ENCODE measurements around the gene NEK10. TPM values are rescaled to one million over a fixed set of nuclear protein-coding genes. Genes with fewer than 3 reads are reported as not detected.
A peak's percentile ranks its signal among the peaks of the same experiment; 100 is the strongest.

NEK10 gene
- total RNA-seq, 1 experiment from 2014 or later, result 1.7 TPM

DNA sequence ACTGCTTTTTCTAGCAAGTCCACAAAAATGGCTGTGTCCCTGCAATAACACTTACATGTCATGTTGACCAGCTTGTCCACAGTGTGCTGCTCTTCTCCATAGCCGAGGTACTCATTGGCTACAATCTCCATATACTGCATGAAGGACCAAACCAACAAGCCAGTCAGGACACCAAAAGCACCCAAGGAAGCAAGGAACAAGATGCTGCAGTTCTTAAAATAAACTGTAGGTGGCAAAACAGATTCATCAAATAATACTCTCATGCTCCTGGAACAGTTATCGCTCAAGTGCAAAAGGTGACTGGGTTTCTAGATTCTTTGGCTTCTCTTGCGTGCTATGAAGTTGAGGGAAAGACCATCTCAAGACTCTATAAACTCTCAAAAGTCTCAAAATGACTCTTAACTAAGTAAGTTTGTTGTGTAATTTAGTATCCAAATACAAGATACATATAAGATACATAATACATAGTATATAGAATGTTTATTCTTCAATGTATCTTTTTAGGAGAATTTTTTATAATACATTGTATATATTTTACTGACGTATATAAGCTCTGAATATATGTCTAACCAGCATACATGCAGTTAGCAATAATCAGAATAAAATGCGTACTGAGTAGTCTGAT is 57.0 kb downstream of the NEK10 start:
- H3K4me1 Mint-ChIP-seq (ENCODE audit: low read depth, unreplicated experiment), result no peaks in the 10 kb centered on the region
- no peaks in the 10 kb centered on the region for H3K36me3 Mint-ChIP-seq (ENCODE audit: insufficient read depth, unreplicated experiment)
- TF ChIP-seq CTCF (IDR thresholded peaks at IDR 0.05; ENCODE audit: unreplicated experiment), result peak; percentile 50
- no peak overlapping the region for H3K4me3 Mint-ChIP-seq (ENCODE audit: low read depth, unreplicated experiment)
- H3K27ac Mint-ChIP-seq (ENCODE audit: unreplicated experiment), result no peak overlapping the region
- intact Hi-C loops (cut with micrococcal nuclease; ENCODE audit: unreplicated experiment), result loop anchor here (1.0 kb wide), 2 partner anchors 45 to 155 kb away; no protein-coding TSS in a partner anchor
- H3K27me3 Mint-ChIP-seq (ENCODE audit: unreplicated experiment), result no peaks in the 10 kb centered on the region
- no TSS peak for BruUV-seq (replicated peaks)
- CTCF ChIA-PET, result no interaction called here
- H3K9me3 Mint-ChIP-seq (ENCODE audit: low read depth, unreplicated experiment), result no peaks in the 10 kb centered on the region
- DNase-seq, result peak; percentile 26

DNA sequence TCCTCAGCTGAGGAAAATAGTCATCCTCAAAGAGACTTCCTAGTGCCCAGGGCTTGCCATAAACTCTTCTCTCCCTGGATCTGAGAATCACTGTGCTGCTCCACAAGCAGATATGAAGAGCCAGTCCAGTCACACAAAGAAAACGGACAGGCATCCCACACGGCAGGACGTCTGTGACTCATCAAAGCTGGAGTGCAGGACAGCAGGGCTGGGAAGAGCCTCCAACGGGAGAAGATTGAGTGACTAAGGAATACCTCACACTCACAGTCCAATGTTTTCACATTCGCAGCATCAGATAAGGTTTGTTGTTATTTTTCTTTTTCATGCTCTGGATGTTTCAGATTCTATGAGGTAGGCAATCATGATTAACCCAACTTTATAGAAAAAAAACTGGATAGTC is 57.8 kb downstream of the NEK10 start:
- Mint-ChIP-seq H3K36me3 (ENCODE audit: insufficient read depth, unreplicated experiment) (no peaks in the 10 kb centered on the region), H3K4me3 (ENCODE audit: low read depth, unreplicated experiment) (no peak overlapping the region), H3K9me3 (ENCODE audit: low read depth, unreplicated experiment) (no peaks in the 10 kb centered on the region), H3K4me1 (ENCODE audit: low read depth, unreplicated experiment) (no peaks in the 10 kb centered on the region), H3K27ac (ENCODE audit: unreplicated experiment) (no peak overlapping the region), H3K27me3 (ENCODE audit: unreplicated experiment) (no peaks in the 10 kb centered on the region)
- TF ChIP-seq CTCF (IDR thresholded peaks at IDR 0.05; ENCODE audit: unreplicated experiment), result no peak
- no TSS peak for BruUV-seq (replicated peaks)
- intact Hi-C loops (cut with micrococcal nuclease; ENCODE audit: unreplicated experiment), result loop anchor here (2.0 kb wide), 1 partner anchor 369 kb away; no protein-coding TSS in a partner anchor
- no peak for DNase-seq
- CTCF ChIA-PET, result no interaction called here

- TF ChIP-seq CTCF (IDR thresholded peaks at IDR 0.05; ENCODE audit: unreplicated experiment), result no peak
- H3K4me3 Mint-ChIP-seq (ENCODE audit: low read depth, unreplicated experiment), result no peak overlapping the region
- CTCF ChIA-PET, result no interaction called here
- intact Hi-C loops (cut with micrococcal nuclease; ENCODE audit: unreplicated experiment), result loop anchor here (2.0 kb wide), 1 partner anchor 370 kb away; no protein-coding TSS in a partner anchor
- H3K36me3 Mint-ChIP-seq (ENCODE audit: insufficient read depth, unreplicated experiment), result no peaks in the 10 kb centered on the region
- DNase-seq, result no peak
- BruUV-seq (replicated peaks), result no TSS peak
- H3K4me1 Mint-ChIP-seq (ENCODE audit: low read depth, unreplicated experiment), result no peaks in the 10 kb centered on the region
- no peaks in the 10 kb centered on the region for H3K9me3 Mint-ChIP-seq (ENCODE audit: low read depth, unreplicated experiment)
- no peaks in the 10 kb centered on the region for H3K27me3 Mint-ChIP-seq (ENCODE audit: unreplicated experiment)
- H3K27ac Mint-ChIP-seq (ENCODE audit: unreplicated experiment), result no peak overlapping the region
Observed at GRCh38 chr3:27310688-27311087, 58.5 kb downstream of the NEK10 start.

- Mint-ChIP-seq H3K36me3 (ENCODE audit: insufficient read depth, unreplicated experiment) (no peaks in the 10 kb centered on the region), H3K4me3 (ENCODE audit: low read depth, unreplicated experiment) (no peak overlapping the region), H3K9me3 (ENCODE audit: low read depth, unreplicated experiment) (peaks cover under 1% of the 10 kb centered on the region), H3K4me1 (ENCODE audit: low read depth, unreplicated experiment) (no peaks in the 10 kb centered on the region), H3K27ac (ENCODE audit: unreplicated experiment) (no peak overlapping the region), H3K27me3 (ENCODE audit: unreplicated experiment) (no peaks in the 10 kb centered on the region)
- DNase-seq, result no peak
- BruUV-seq (replicated peaks), result no TSS peak
- CTCF ChIA-PET, result no interaction called here
- intact Hi-C loops (cut with micrococcal nuclease; ENCODE audit: unreplicated experiment), result no loop called here
- TF ChIP-seq CTCF (IDR thresholded peaks at IDR 0.05; ENCODE audit: unreplicated experiment), result no peak
Observed at GRCh38 chr3:27307566-27307965, 61.6 kb downstream of the NEK10 start.
